ENCODE results near the gene MESP1. TPM values are rescaled to one million over a fixed set of nuclear protein-coding genes. Genes with fewer than 3 reads are reported as not detected.

MESP1 gene
- total and polyA plus RNA-seq, 2 of the 13 experiments (the other 11 are each of a cell fraction or from before 2014, with no cell fraction given): not detected

DNA sequence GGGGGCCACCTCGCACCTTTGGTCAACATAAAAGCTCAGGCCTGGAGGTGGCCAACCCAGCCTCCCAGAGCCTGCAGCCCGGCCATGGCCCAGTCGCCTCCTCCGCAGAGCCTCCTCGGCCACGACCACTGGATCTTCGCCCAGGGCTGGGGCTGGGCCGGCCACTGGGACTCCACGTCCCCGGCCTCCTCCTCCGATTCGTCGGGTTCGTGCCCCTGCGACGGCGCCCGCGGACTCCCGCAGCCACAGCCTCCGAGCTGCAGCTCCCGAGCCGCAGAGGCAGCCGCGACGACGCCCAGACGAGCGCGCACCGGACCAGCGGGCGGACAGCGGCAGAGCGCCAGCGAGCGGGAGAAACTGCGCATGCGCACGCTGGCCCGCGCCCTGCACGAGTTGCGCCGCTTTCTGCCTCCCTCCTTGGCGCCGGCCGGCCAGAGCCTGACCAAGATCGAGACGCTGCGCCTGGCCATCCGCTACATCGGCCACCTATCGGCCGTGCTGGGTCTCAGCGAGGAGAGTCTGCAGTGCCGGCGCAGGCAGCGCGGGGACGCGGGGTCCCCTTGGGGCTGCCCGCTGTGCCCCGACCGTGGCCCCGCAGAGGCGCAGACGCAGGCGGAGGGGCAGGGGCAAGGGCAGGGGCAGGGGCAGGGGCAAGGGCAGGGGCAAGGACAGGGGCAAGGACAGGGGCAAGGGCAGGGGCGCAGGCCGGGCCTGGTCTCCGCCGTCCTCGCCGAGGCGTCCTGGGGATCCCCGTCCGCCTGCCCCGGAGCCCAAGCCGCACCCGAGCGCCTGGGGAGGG lies 25.4 kb upstream of the MESP1 start, which contains the start of gene MESP2 (continued):
- TF ChIP-seq AGO2 (optimal IDR thresholded peaks at IDR 0.05; ENCODE audit: low read depth, low read length) (no peak), DR1 (CRISPR knock-in tag; IDR thresholded peaks at IDR 0.05) (no peak), SRSF4 (IDR thresholded peaks at IDR 0.05; ENCODE audit: low read depth, low read length, poor library complexity, severe bottlenecking) (no peak), PHF20 (CRISPR knock-in tag; IDR thresholded peaks at IDR 0.05) (no peak; the same call in 1 of the 2 replicates), NFIB (CRISPR knock-in tag; IDR thresholded peaks at IDR 0.05; ENCODE audit: borderline replicate concordance) (no peak), ZBTB7B (CRISPR knock-in tag; IDR thresholded peaks at IDR 0.05) (no peak), RERE (CRISPR knock-in tag; IDR thresholded peaks at IDR 0.05; ENCODE audit: low read depth) (peak; percentile 43; the same call in 1 of the 2 replicates), HNF4A (CRISPR knock-in tag; IDR thresholded peaks at IDR 0.05) (no peak), ZNF101 (CRISPR knock-in tag; IDR thresholded peaks at IDR 0.05; ENCODE audit: borderline replicate concordance, low read depth) (no peak), HNF4G (IDR thresholded peaks at IDR 0.05; ENCODE audit: borderline replicate concordance, low read depth, low read length) (no peak), HNF4G (CRISPR knock-in tag; IDR thresholded peaks at IDR 0.05; ENCODE audit: borderline replicate concordance, low read depth) (0 out of 2 replicates have a peak, but pooled peaks have one; percentile 16), ZNF34 (CRISPR knock-in tag; IDR thresholded peaks at IDR 0.05; ENCODE audit: borderline replicate concordance) (no peak), ZNF253 (CRISPR knock-in tag; IDR thresholded peaks at IDR 0.05; ENCODE audit: borderline replicate concordance) (no peak; the same call in 1 of the 2 replicates)
- TF ChIP-seq, protein P1, sequence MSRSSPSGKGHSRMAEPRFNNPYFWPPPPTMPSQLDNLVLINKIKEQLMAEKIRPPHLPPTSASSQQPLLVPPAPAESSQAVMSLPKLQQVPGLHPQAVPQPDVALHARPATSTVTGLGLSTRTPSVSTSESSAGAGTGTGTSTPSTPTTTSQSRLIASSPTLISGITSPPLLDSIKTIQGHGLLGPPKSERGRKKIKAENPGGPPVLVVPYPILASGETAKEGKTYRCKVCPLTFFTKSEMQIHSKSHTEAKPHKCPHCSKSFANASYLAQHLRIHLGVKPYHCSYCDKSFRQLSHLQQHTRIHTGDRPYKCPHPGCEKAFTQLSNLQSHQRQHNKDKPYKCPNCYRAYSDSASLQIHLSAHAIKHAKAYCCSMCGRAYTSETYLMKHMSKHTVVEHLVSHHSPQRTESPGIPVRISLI (CRISPR knock-in tag; IDR thresholded peaks at IDR 0.05; ENCODE audit: borderline replicate concordance): no peak
- TF ChIP-seq, protein P2, sequence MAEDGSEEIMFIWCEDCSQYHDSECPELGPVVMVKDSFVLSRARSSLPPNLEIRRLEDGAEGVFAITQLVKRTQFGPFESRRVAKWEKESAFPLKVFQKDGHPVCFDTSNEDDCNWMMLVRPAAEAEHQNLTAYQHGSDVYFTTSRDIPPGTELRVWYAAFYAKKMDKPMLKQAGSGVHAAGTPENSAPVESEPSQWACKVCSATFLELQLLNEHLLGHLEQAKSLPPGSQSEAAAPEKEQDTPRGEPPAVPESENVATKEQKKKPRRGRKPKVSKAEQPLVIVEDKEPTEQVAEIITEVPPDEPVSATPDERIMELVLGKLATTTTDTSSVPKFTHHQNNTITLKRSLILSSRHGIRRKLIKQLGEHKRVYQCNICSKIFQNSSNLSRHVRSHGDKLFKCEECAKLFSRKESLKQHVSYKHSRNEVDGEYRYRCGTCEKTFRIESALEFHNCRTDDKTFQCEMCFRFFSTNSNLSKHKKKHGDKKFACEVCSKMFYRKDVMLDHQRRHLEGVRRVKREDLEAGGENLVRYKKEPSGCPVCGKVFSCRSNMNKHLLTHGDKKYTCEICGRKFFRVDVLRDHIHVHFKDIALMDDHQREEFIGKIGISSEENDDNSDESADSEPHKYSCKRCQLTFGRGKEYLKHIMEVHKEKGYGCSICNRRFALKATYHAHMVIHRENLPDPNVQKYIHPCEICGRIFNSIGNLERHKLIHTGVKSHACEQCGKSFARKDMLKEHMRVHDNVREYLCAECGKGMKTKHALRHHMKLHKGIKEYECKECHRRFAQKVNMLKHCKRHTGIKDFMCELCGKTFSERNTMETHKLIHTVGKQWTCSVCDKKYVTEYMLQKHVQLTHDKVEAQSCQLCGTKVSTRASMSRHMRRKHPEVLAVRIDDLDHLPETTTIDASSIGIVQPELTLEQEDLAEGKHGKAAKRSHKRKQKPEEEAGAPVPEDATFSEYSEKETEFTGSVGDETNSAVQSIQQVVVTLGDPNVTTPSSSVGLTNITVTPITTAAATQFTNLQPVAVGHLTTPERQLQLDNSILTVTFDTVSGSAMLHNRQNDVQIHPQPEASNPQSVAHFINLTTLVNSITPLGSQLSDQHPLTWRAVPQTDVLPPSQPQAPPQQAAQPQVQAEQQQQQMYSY (CRISPR knock-in tag; IDR thresholded peaks at IDR 0.05): no peak

Data from HepG2 (cell line).